ENCODE data around the gene ANKRD10. TPM values are rescaled to one million over a fixed set of nuclear protein-coding genes. Genes with fewer than 3 reads are reported as not detected.
"Not testable (repeated sequence)": the region's sequence is repeated elsewhere in the genome, so short reads cannot be mapped to it uniquely, and the experiment has no call there.

The ANKRD10 gene
- total RNA-seq, 4 donors from 2014 or later, result 145 to 381 (median 164) TPM

DNA sequence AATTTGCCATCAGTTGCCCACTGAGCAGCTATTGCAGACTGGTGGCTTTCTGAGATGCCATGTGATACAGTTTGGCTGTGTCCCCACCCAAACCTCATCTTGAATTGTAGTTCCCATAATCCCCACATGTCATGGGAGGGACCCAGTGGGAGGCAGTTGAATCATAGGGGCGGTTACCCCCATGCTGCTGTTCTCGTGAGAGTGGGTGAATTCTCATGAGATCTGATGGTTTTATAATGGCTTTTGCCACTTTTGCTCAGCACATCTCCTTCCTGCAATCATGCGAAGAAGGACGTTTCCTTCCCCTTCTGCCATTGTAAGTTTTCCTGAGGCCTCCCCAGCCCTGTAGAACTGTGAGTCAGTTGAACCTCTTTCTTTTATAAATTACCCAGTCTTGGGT is 34.8 kb upstream of the ANKRD10 start:
- TF ChIP-seq, protein P1, sequence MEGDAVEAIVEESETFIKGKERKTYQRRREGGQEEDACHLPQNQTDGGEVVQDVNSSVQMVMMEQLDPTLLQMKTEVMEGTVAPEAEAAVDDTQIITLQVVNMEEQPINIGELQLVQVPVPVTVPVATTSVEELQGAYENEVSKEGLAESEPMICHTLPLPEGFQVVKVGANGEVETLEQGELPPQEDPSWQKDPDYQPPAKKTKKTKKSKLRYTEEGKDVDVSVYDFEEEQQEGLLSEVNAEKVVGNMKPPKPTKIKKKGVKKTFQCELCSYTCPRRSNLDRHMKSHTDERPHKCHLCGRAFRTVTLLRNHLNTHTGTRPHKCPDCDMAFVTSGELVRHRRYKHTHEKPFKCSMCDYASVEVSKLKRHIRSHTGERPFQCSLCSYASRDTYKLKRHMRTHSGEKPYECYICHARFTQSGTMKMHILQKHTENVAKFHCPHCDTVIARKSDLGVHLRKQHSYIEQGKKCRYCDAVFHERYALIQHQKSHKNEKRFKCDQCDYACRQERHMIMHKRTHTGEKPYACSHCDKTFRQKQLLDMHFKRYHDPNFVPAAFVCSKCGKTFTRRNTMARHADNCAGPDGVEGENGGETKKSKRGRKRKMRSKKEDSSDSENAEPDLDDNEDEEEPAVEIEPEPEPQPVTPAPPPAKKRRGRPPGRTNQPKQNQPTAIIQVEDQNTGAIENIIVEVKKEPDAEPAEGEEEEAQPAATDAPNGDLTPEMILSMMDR (IDR thresholded peaks at IDR 0.05 in 4 of 5, conservative IDR thresholded peaks at IDR 0.05 in 1 of 5), result no peak
- TF ChIP-seq POLR2A (IDR thresholded peaks at IDR 0.05), result no peak
- peaks cover 0 to under 1% of the 10 kb centered on the region in 2 donors for H3K4me1 ChIP-seq
- no peaks in the 10 kb centered on the region for H3K27me3 ChIP-seq
- intact Hi-C loops (cut with DNase I; ENCODE audit: low total_unique reads) (no loop called here), in situ Hi-C loops (cut with MboI; ENCODE audit: low sequenced_read_pairs in 4 of 4) (loop anchor here (5.0 to 10.0 kb wide), 3 partner anchors 38 to 105 kb away; no protein-coding TSS in a partner anchor)
- no peaks in the 10 kb centered on the region for H3K36me3 ChIP-seq
- no peaks in the 10 kb centered on the region for H3K9me3 ChIP-seq
- no peak overlapping the region for H3K27ac ChIP-seq
- H3K4me3 ChIP-seq, result no peak overlapping the region
- DNase-seq (no peak), ATAC-seq (no peak)

DNA sequence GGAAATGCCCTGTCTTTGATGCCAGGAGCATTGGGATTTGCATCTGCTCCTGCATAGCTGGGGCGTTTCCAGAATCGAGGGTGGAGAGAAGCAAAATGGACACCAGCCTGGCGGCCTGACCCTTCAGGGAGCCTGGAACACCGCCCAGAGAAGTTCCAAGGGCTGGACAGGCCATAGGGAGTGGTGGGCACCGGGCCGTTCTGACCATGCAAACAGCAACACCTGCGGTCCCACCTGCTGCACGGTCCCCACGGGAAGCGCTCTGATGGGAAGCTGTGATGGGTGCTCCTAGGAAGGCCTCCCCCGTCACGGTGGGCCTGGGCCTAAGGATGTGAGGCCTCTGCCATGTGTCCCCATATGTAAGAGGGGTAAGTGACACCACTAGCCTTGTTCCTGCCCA is 34.2 kb upstream of the ANKRD10 start:
- Histone ChIP-seq H3K27me3 (no peaks in the 10 kb centered on the region), H3K9me3 (no peaks in the 10 kb centered on the region), H3K36me3 (no peaks in the 10 kb centered on the region), H3K4me1 (peaks cover 0 to 4% of the 10 kb centered on the region in 2 donors), H3K27ac (no peak overlapping the region), H3K4me3 (no peak overlapping the region)
- intact Hi-C loops (cut with DNase I; ENCODE audit: low total_unique reads) (no loop called here), in situ Hi-C loops (cut with MboI; ENCODE audit: low sequenced_read_pairs in 4 of 4) (loop anchor here in 3 of 4 donors (10.0 kb wide), 2 partner anchors 86 to 106 kb away; no protein-coding TSS in a partner anchor)
- DNase-seq (no peak), ATAC-seq (no peak)
- TF ChIP-seq, protein P1 (IDR thresholded peaks at IDR 0.05 in 4 of 5, conservative IDR thresholded peaks at IDR 0.05 in 1 of 5), result no peak
- no peak for TF ChIP-seq POLR2A (IDR thresholded peaks at IDR 0.05)

DNA sequence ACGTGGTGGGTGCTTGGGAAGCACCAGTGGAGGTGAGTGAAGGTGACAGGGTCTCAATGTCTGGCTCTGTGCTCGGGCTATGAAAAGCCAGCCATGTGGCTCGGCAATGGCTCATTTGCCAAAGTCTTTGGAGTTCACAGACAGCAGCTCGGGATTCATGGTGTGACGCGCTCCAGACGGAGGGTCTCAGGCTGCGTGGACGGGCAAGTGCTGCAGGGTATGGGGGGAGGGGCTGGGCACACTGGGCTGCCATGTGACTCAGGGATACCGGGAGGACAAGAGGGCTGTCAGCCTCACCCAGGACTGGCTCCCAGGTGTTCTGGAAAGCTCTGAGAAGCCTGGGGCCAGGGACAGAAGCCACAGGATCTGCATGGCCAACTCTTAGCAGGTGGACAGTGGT is 32.5 kb upstream of the ANKRD10 start:
- in situ Hi-C loops (cut with MboI; ENCODE audit: low sequenced_read_pairs in 4 of 4), result loop anchor here in 3 of 4 donors (10.0 kb wide), 2 partner anchors 87 to 107 kb away; no protein-coding TSS in a partner anchor
- DNase-seq; H3K4me3 ChIP-seq; intact Hi-C loops (cut with DNase I; ENCODE audit: low total_unique reads); ATAC-seq; H3K36me3 ChIP-seq; H3K27me3 ChIP-seq; H3K9me3 ChIP-seq; H3K27ac ChIP-seq; H3K4me1 ChIP-seq: not testable (repeated sequence)

DNA sequence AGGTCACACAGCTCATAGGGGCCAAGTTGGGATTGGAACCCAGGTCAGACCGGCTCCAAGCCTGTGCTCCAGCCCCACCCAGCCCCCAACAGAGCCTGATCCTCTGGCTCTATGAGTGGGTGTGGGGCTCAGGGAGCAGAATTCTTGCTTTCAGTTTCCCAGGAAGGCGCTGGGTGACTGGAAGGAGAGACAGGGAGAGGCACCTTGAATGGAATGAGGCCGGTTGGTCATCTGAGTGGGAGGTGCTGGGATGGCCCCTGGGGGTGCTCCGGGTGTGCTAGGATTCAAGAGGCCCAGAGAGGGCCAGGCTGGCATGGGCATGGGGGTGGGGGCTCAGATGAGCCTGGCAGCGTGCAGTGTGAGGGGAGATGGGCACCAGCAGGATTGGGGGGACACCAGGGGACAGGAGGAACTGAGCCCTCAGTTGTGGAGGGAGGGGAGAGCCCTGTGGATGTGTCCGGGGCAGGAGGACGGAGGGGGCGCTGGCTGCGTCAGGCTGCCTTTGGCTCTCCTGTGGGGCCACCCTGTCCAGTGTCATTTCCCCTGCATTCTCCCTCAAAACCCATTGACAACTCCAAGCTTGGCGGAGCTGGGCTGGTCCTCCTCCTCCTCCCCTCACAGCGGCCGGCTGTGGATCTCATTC is 31.2 kb upstream of the ANKRD10 start:
- in situ Hi-C loops (cut with MboI; ENCODE audit: low sequenced_read_pairs in 4 of 4), result loop anchor here in 3 of 4 donors (10.0 kb wide), 2 partner anchors 89 to 109 kb away; no protein-coding TSS in a partner anchor

More for the DNA sequence above, 31.2 kb upstream of the ANKRD10 start:
- Histone ChIP-seq H3K27ac (no peak overlapping the region), H3K36me3 (no peaks in the 10 kb centered on the region), H3K27me3 (no peaks in the 10 kb centered on the region), H3K4me1 (peaks cover 4 to 6% of the 10 kb centered on the region in 2 donors), H3K9me3 (no peaks in the 10 kb centered on the region), H3K4me3 (no peak overlapping the region)
- no peak for TF ChIP-seq POLR2A (IDR thresholded peaks at IDR 0.05)
- TF ChIP-seq, protein P1 (IDR thresholded peaks at IDR 0.05 in 4 of 5, conservative IDR thresholded peaks at IDR 0.05 in 1 of 5), result no peak
- no peak for ATAC-seq
- intact Hi-C loops (cut with DNase I; ENCODE audit: low total_unique reads), result no loop called here
- no peak for DNase-seq
